ENCODE data around the gene CTSV. TPM values are rescaled to one million over a fixed set of nuclear protein-coding genes. Genes with fewer than 3 reads are reported as not detected.

Gene CTSV
- total RNA-seq, 1 experiment from 2014 or later: 27.1 TPM

- TF ChIP-seq CTCF (IDR thresholded peaks at IDR 0.05) (no peak), REST (IDR thresholded peaks at IDR 0.05; ENCODE audit: insufficient read depth in 1 of 2, low read depth in 2 of 2, low read length in 1 of 2) (no peak), POLR2AphosphoS5 (IDR thresholded peaks at IDR 0.05; ENCODE audit: low read depth, low read length) (no peak), SIN3A (IDR thresholded peaks at IDR 0.05; ENCODE audit: borderline replicate concordance, insufficient read depth, low read depth, low read length) (no peak), TCF7L2 (IDR thresholded peaks at IDR 0.05; ENCODE audit: low read depth, low read length) (no peak)
- no peaks in the 10 kb centered on the region for H3K27me3 ChIP-seq (ENCODE audit: control insufficient read depth, insufficient read depth, low read length)
- H3K4me3 ChIP-seq (ENCODE audit: low read depth in 2 of 2, low read length in 2 of 2): no peak overlapping the region
- intact Hi-C loops (cut with micrococcal nuclease; ENCODE audit: unreplicated experiment): no loop called here
- DNase-seq (ENCODE audit: low read depth, low spot score) (no peak), ATAC-seq (no peak)
- H3K9me3 ChIP-seq (ENCODE audit: control insufficient read depth, insufficient read depth, low read depth, low read length): no peaks in the 10 kb centered on the region
- BruUV-seq (replicated peaks): no TSS peak
- no peaks in the 10 kb centered on the region for H3K4me1 ChIP-seq (ENCODE audit: control insufficient read depth, insufficient read depth, low read length)
- in situ Hi-C loops (cut with HindIII; ENCODE audit: low pct_unique_long_range_greater_than_20kb, low sequenced_read_pairs): no loop called here
- H3K27ac ChIP-seq (ENCODE audit: low read length): no peak overlapping the region
- CTCF ChIA-PET: no interaction called here
- H3K36me3 ChIP-seq (ENCODE audit: control insufficient read depth, insufficient read depth, low read length): no peaks in the 10 kb centered on the region
- POLR2A ChIA-PET: no interaction called here
Measured at GRCh38 chr9:97060796-97061195, 21.9 kb upstream of the CTSV start.

- POLR2A ChIA-PET: no interaction called here
- H3K27ac ChIP-seq (ENCODE audit: low read length): no peak overlapping the region
- ATAC-seq (no peak), DNase-seq (ENCODE audit: low read depth, low spot score) (no peak)
- CTCF ChIA-PET: no interaction called here
- intact Hi-C loops (cut with micrococcal nuclease; ENCODE audit: unreplicated experiment): no loop called here
- no peaks in the 10 kb centered on the region for H3K4me1 ChIP-seq (ENCODE audit: control insufficient read depth, insufficient read depth, low read length)
- in situ Hi-C loops (cut with HindIII; ENCODE audit: low pct_unique_long_range_greater_than_20kb, low sequenced_read_pairs): no loop called here
- BruUV-seq (replicated peaks): no TSS peak
- TF ChIP-seq REST (IDR thresholded peaks at IDR 0.05; ENCODE audit: insufficient read depth in 1 of 2, low read depth in 2 of 2, low read length in 1 of 2): no peak
- no peak for TF ChIP-seq CTCF (IDR thresholded peaks at IDR 0.05)
- no peak for TF ChIP-seq TCF7L2 (IDR thresholded peaks at IDR 0.05; ENCODE audit: low read depth, low read length)
- no peak for TF ChIP-seq SIN3A (IDR thresholded peaks at IDR 0.05; ENCODE audit: borderline replicate concordance, insufficient read depth, low read depth, low read length)
- TF ChIP-seq POLR2AphosphoS5 (IDR thresholded peaks at IDR 0.05; ENCODE audit: low read depth, low read length): no peak
- H3K27me3 ChIP-seq (ENCODE audit: control insufficient read depth, insufficient read depth, low read length): no peaks in the 10 kb centered on the region
- no peaks in the 10 kb centered on the region for H3K9me3 ChIP-seq (ENCODE audit: control insufficient read depth, insufficient read depth, low read depth, low read length)
- H3K4me3 ChIP-seq (ENCODE audit: low read depth in 2 of 2, low read length in 2 of 2): no peak overlapping the region
- no peaks in the 10 kb centered on the region for H3K36me3 ChIP-seq (ENCODE audit: control insufficient read depth, insufficient read depth, low read length)
Measured at GRCh38 chr9:97059626-97060025, 20.7 kb upstream of the CTSV start.

All from Panc1 (cell line).